ENCODE measurements around the gene MICAL3.
"Not testable (repeated sequence)": the region's sequence is repeated elsewhere in the genome, so short reads cannot be mapped to it uniquely, and the experiment has no call there.

- TF ChIP-seq MAX (IDR thresholded peaks at IDR 0.05); CTCF (IDR thresholded peaks at IDR 0.05); NFE2L2 (conservative IDR thresholded peaks at IDR 0.05; ENCODE audit: low read length); POLR2A (IDR thresholded peaks at IDR 0.05; ENCODE audit: low read length); CEBPB (IDR thresholded peaks at IDR 0.05); SMC3 (IDR thresholded peaks at IDR 0.05); EP300 (IDR thresholded peaks at IDR 0.05); JUNB (IDR thresholded peaks at IDR 0.05); TP53 (CRISPR knock-in tag; IDR thresholded peaks at IDR 0.05); ZFP36 (IDR thresholded peaks at IDR 0.05; ENCODE audit: borderline replicate concordance, partially characterized antibody); EHF (CRISPR knock-in tag; IDR thresholded peaks at IDR 0.05); REST (IDR thresholded peaks at IDR 0.05): not testable (repeated sequence)
- TF ChIP-seq, protein P1, sequence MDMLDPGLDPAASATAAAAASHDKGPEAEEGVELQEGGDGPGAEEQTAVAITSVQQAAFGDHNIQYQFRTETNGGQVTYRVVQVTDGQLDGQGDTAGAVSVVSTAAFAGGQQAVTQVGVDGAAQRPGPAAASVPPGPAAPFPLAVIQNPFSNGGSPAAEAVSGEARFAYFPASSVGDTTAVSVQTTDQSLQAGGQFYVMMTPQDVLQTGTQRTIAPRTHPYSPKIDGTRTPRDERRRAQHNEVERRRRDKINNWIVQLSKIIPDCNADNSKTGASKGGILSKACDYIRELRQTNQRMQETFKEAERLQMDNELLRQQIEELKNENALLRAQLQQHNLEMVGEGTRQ (IDR thresholded peaks at IDR 0.05), result not testable (repeated sequence)
Observed at GRCh38 chr22:18025898-18026297, 1.5 kb upstream of the MICAL3 start.
